Measurements from ENCODE around the gene AP1G2.

AP1G2 gene

GRCh38 chr14:23570806-23571483 is 3.4 kb upstream of the AP1G2 start:
- DNase-seq (ENCODE audit: low read depth), result no peak

GRCh38 chr14:23569443-23570151 is 2.0 kb upstream of the AP1G2 start:
- no peak for DNase-seq (ENCODE audit: low read depth)

- no peak for DNase-seq (ENCODE audit: low read depth)
These were observed 1.2 kb upstream of the AP1G2 start for GRCh38 chr14:23568600-23569331.

- no peak for DNase-seq (ENCODE audit: low read depth)
These were observed 519 bp upstream of the AP1G2 start for GRCh38 chr14:23568021-23568599.

GRCh38 chr14:23566778-23567185 is 809 bp downstream of the AP1G2 start:
- no peak for DNase-seq (ENCODE audit: low read depth)

GRCh38 chr14:23566112-23566777 is 1.3 kb downstream of the AP1G2 start:
- no peak for DNase-seq (ENCODE audit: low read depth)

- DNase-seq (ENCODE audit: low read depth), result no peak
These were observed 2.0 kb downstream of the AP1G2 start for GRCh38 chr14:23565626-23566025.

GRCh38 chr14:23564876-23565275 is 2.7 kb downstream of the AP1G2 start:
- DNase-seq (ENCODE audit: low read depth), result no peak

- no peak for DNase-seq (ENCODE audit: low read depth)
These were observed 3.3 kb downstream of the AP1G2 start for GRCh38 chr14:23564181-23564812.

- DNase-seq (ENCODE audit: low read depth), result no peak
These were observed 4.0 kb downstream of the AP1G2 start for GRCh38 chr14:23563473-23564180.

- peak; percentile 34 for DNase-seq (ENCODE audit: low read depth)
These were observed 4.6 kb downstream of the AP1G2 start for GRCh38 chr14:23562822-23563472.

GRCh38 chr14:23561873-23562821 is 5.4 kb downstream of the AP1G2 start:
- no peak for DNase-seq (ENCODE audit: low read depth)

- no peak for DNase-seq (ENCODE audit: low read depth)
These were observed 6.3 kb downstream of the AP1G2 start for GRCh38 chr14:23561259-23561658.

- DNase-seq (ENCODE audit: low read depth), result no peak
These were observed 7.6 kb downstream of the AP1G2 start for GRCh38 chr14:23559926-23560520.

GRCh38 chr14:23559010-23559925 is 8.3 kb downstream of the AP1G2 start:
- DNase-seq (ENCODE audit: low read depth), result peak; percentile 43

GRCh38 chr14:23558346-23559009 is 9.1 kb downstream of the AP1G2 start:
- DNase-seq (ENCODE audit: low read depth), result no peak

GRCh38 chr14:23557946-23558345 is 9.6 kb downstream of the AP1G2 start:
- no peak for DNase-seq (ENCODE audit: low read depth)

Measured in stimulated activated CD8-positive, alpha-beta memory T cell treated with anti-CD3 and anti-CD28 coated beads, Interleukin-7, amount 100 ng/mL, for 24 hours (primary cell).